Brain microvascular endothelial cell (primary cell): ENCODE results near the gene C10orf67.

Source experiments
- DNase-seq: peaks from one replicate; pipeline ENCODE4 v3.0.0-alpha.2; 2020
- H3K27ac ChIP-seq: fragments of 250-450 bp; sonication (Bioruptor Pico); 2 replicates; pipeline ENCODE4 v1.5.1; 2020; ENCODE audit warnings: mild to moderate bottlenecking, moderate library complexity
- H3K27me3 ChIP-seq: fragments of 250-450 bp; sonication (Bioruptor Pico); replicated peaks from 2 replicates; pipeline ENCODE4 v1.5.1; 2020; ENCODE audit warnings: mild to moderate bottlenecking
- H3K36me3 ChIP-seq: fragments of 250-450 bp; sonication (Bioruptor Pico); replicated peaks from 2 replicates; pipeline ENCODE4 v1.5.1; 2020; ENCODE audit warnings: mild to moderate bottlenecking
- H3K4me3 ChIP-seq: 2 replicates; pipeline ENCODE4 v1.5.1; 2011; ENCODE audit warnings: low read depth, mild to moderate bottlenecking, control low read depth, low read length, moderate library complexity
- CTCF ChIP-seq: IDR thresholded peaks from 2 replicates; pipeline ENCODE4 v1.5.1; 2011; ENCODE audit warnings: low read depth, mild to moderate bottlenecking, moderate library complexity, low read length, control low read depth, inconsistent platforms; ENCODE audit errors: missing control alignments
- in situ Hi-C: cut with HindIII; loops from 2 replicates; pipeline ENCODE4 v1.10.0; 2017; ENCODE audit warnings: low sequenced_read_pairs, low pct_ligation_motif_present

C10orf67 gene

GRCh38 chr10:23293973-23294590 is 50.5 kb downstream of the C10orf67 start:
- DNase-seq = no peak
- Histone ChIP-seq H3K4me3 (no peak overlapping the region), H3K27ac (no peak overlapping the region), H3K27me3 (no peaks in the 10 kb centered on the region), H3K36me3 (no peaks in the 10 kb centered on the region)
- in situ Hi-C loops = no loop called here
- TF ChIP-seq CTCF = no peak

GRCh38 chr10:23293145-23293724 is 51.4 kb downstream of the C10orf67 start:
- H3K27me3 ChIP-seq = no peaks in the 10 kb centered on the region
- in situ Hi-C loops = no loop called here
- no peak overlapping the region for H3K4me3 ChIP-seq
- peak; percentile 77 for TF ChIP-seq CTCF
- H3K36me3 ChIP-seq = no peaks in the 10 kb centered on the region
- no peak overlapping the region for H3K27ac ChIP-seq
- peak; percentile 21 for DNase-seq

- no peak for DNase-seq
- in situ Hi-C loops = no loop called here
- Histone ChIP-seq H3K36me3 (no peaks in the 10 kb centered on the region), H3K4me3 (no peak overlapping the region), H3K27ac (no peak overlapping the region), H3K27me3 (no peaks in the 10 kb centered on the region)
- TF ChIP-seq CTCF = no peak
These were observed 52.9 kb downstream of the C10orf67 start for GRCh38 chr10:23291551-23292334.

GRCh38 chr10:23284674-23285335 is 59.8 kb downstream of the C10orf67 start:
- Histone ChIP-seq H3K4me3 (no peak overlapping the region), H3K27ac (no peak overlapping the region), H3K27me3 (no peaks in the 10 kb centered on the region), H3K36me3 (no peaks in the 10 kb centered on the region)
- in situ Hi-C loops = no loop called here
- DNase-seq = no peak
- TF ChIP-seq CTCF = no peak

- in situ Hi-C loops = no loop called here
These were observed 60.4 kb downstream of the C10orf67 start for GRCh38 chr10:23284155-23284554.

More at GRCh38 chr10:23284155-23284554, 60.4 kb downstream of the C10orf67 start:
- Histone ChIP-seq H3K27ac (no peak overlapping the region), H3K4me3 (no peak overlapping the region), H3K36me3 (no peaks in the 10 kb centered on the region), H3K27me3 (no peaks in the 10 kb centered on the region)
- TF ChIP-seq CTCF = no peak
- no peak for DNase-seq
